IMR-90 (cell line): Measurements from ENCODE around the gene NR2F1.

Experiments
- CHD1 ChIP-seq: IDR thresholded peaks from 2 replicates; pipeline ENCODE4 v1.6.1; 2012; ENCODE audit warnings: low read depth, low read length, improper control_type of control experiment
- MXI1 ChIP-seq: IDR thresholded peaks from 2 replicates; pipeline ENCODE4 v1.6.1; 2012; ENCODE audit warnings: low read depth, mild to moderate bottlenecking, low read length, moderate library complexity, borderline replicate concordance
- POLR2A ChIP-seq: IDR thresholded peaks from 2 replicates; pipeline ENCODE4 v1.6.1; 2012; ENCODE audit warnings: mild to moderate bottlenecking, low read depth, low read length
- RAD21 ChIP-seq: IDR thresholded peaks from 2 replicates; pipeline ENCODE4 v1.6.1; 2012; ENCODE audit warnings: low read length, improper control_type of control experiment
- USF2 ChIP-seq: fragments of 150-350 bp; IDR thresholded peaks from 2 replicates; pipeline ENCODE4 v1.6.1; 2017; ENCODE audit warnings: mild to moderate bottlenecking, antibody characterized with exemption, low read length, low read depth
- TF ChIP-seq, protein P1 (sequence below): conservative IDR thresholded peaks from 2 replicates; pipeline ENCODE4 v1.5.1; 2012; ENCODE audit warnings: mild to moderate bottlenecking, low read depth, low read length, improper control_type of control experiment

GRCh38 chr5:93606382-93606752 lies 23.3 kb downstream of the NR2F1 start:
- no peak for TF ChIP-seq POLR2A
- TF ChIP-seq, protein P1, sequence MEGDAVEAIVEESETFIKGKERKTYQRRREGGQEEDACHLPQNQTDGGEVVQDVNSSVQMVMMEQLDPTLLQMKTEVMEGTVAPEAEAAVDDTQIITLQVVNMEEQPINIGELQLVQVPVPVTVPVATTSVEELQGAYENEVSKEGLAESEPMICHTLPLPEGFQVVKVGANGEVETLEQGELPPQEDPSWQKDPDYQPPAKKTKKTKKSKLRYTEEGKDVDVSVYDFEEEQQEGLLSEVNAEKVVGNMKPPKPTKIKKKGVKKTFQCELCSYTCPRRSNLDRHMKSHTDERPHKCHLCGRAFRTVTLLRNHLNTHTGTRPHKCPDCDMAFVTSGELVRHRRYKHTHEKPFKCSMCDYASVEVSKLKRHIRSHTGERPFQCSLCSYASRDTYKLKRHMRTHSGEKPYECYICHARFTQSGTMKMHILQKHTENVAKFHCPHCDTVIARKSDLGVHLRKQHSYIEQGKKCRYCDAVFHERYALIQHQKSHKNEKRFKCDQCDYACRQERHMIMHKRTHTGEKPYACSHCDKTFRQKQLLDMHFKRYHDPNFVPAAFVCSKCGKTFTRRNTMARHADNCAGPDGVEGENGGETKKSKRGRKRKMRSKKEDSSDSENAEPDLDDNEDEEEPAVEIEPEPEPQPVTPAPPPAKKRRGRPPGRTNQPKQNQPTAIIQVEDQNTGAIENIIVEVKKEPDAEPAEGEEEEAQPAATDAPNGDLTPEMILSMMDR, result no peak
- no peak for TF ChIP-seq CHD1
- no peak for TF ChIP-seq USF2
- no peak for TF ChIP-seq RAD21
- TF ChIP-seq MXI1, result no peak
